Naive thymus-derived CD4-positive, alpha-beta T cell (primary cell): Measurements from ENCODE around the gene CELA3A. TPM values are rescaled to one million over a fixed set of nuclear protein-coding genes. Genes with fewer than 3 reads are reported as not detected.
"Not testable (repeated sequence)": the region's sequence is repeated elsewhere in the genome, so short reads cannot be mapped to it uniquely, and the experiment has no call there.

ENCODE experiments used
- ATAC-seq: fragments of 150-1000 bp; cut with Tn5 transposase; 2 replicates; pipeline ENCODE4 v1.10.0; 2021; ENCODE audit warnings: mild to moderate bottlenecking, moderate library complexity
- CTCF ChIA-PET: fragments of 350-600 bp; sonication (Branson Sonifier 250); formaldehyde crosslinking; loops from one replicate; lab custom pipeline; 2021; ENCODE audit warnings: antibody characterized with exemption; lab: Charles Lee
- POLR2A ChIA-PET: fragments of 350-600 bp; sonication (Branson Sonifier 250); formaldehyde crosslinking; loops from one replicate; lab custom pipeline; 2021; ENCODE audit warnings: antibody characterized with exemption, inconsistent platforms; lab: Charles Lee
- DNase-seq, 9 donors: peaks; one replicate each; pipeline versions ENCODE4 v3.0.0 to v3.0.0-alpha.2; 2020 to 2022; ENCODE audit warnings: mixed read lengths in 1 of 9
- H3K27ac ChIP-seq: one replicate; pipeline ENCODE4 v1.7.0; 2013; ENCODE audit warnings: mild to moderate bottlenecking, low read depth, low read length, moderate library complexity
- H3K27me3 ChIP-seq, 2 donors: one replicate each; pipeline ENCODE4 v1.7.0; 2013; ENCODE audit warnings: low read length in 2 of 2, mild to moderate bottlenecking in 2 of 2, moderate library complexity in 2 of 2; ENCODE audit not compliant: control insufficient read depth in 2 of 2, insufficient read depth in 2 of 2
- H3K36me3 ChIP-seq, 3 experiments: 1 replicate in 2 of 3; 2 replicates in 1 of 3; pipeline ENCODE4 v1.7.0; 2013; ENCODE audit warnings: low read length in 3 of 3, mild to moderate bottlenecking in 3 of 3, moderate library complexity in 1 of 3; ENCODE audit not compliant: insufficient read depth in 3 of 3, control insufficient read depth in 2 of 3
- H3K4me1 ChIP-seq, 2 donors: one replicate each; pipeline ENCODE4 v1.7.0; 2013; ENCODE audit warnings: low read length in 2 of 2, mild to moderate bottlenecking in 2 of 2, moderate library complexity in 1 of 2; ENCODE audit not compliant: control insufficient read depth in 2 of 2, insufficient read depth in 2 of 2
- H3K4me3 ChIP-seq: 2 replicates; pipeline ENCODE4 v1.7.0; 2013; ENCODE audit warnings: mild to moderate bottlenecking, low read length
- H3K9me3 ChIP-seq, 3 experiments: 1 replicate in 2 of 3; 2 replicates in 1 of 3; pipeline ENCODE4 v1.7.0; 2013; ENCODE audit warnings: low read length in 3 of 3; ENCODE audit not compliant: control insufficient read depth in 2 of 3
- H3K27ac Mint-ChIP-seq, 9 donors: one replicate each; pipeline ENCODE4 v1.8.0; 2020 to 2022; ENCODE audit warnings: mixed read lengths in 9 of 9, mild to moderate bottlenecking in 8 of 9, moderate library complexity in 5 of 9, inconsistent platforms in 2 of 9
- H3K27me3 Mint-ChIP-seq, 5 donors: one replicate each; pipeline ENCODE4 v1.8.0; 2021 to 2022; ENCODE audit warnings: mixed read lengths in 5 of 5, mild to moderate bottlenecking in 1 of 5
- H3K36me3 Mint-ChIP-seq, 5 donors: one replicate each; pipeline ENCODE4 v1.8.0; 2020 to 2022; ENCODE audit warnings: mixed read lengths in 5 of 5, mild to moderate bottlenecking in 3 of 5, inconsistent platforms in 1 of 5
- H3K4me1 Mint-ChIP-seq, 7 donors: one replicate each; pipeline ENCODE4 v1.8.0; 2020 to 2022; ENCODE audit warnings: mixed read lengths in 7 of 7, mild to moderate bottlenecking in 3 of 7, inconsistent platforms in 1 of 7
- H3K4me3 Mint-ChIP-seq, 10 donors: one replicate each; pipeline ENCODE4 v1.8.0; 2020 to 2022; ENCODE audit warnings: mild to moderate bottlenecking in 10 of 10, mixed read lengths in 10 of 10, moderate library complexity in 6 of 10, inconsistent platforms in 2 of 10
- H3K9me3 Mint-ChIP-seq, 11 donors: one replicate each; pipeline ENCODE4 v1.8.0; 2020 to 2022; ENCODE audit warnings: mixed read lengths in 11 of 11, mild to moderate bottlenecking in 4 of 11, inconsistent platforms in 1 of 11, moderate library complexity in 1 of 11
- intact Hi-C, 2 donors: fragments of 100-400 bp; cut with micrococcal nuclease; formaldehyde crosslinking; loops; one replicate each; pipeline ENCODE4 v1.15.1; 2023
- polyA plus RNA-seq, 2 donors: library from polyadenylated mRNA; unstranded; fragments of 300-500 nt; fragmentation: Illumina TruSeq; gene quantifications; one replicate each; pipeline ENCODE4 v1.2.3, GENCODE V29; 2021
- total RNA-seq, 6 experiments: library from RNA in 5 of 6; stranded (reverse) in 5 of 6; gene quantifications; 1 replicate in 5 of 6; 2 replicates in 1 of 6; pipeline ENCODE4 v1.2.3 and lab custom pipeline; 2021 to 2026

The CELA3A gene
- total and polyA plus RNA-seq, 7 experiments from 2014 or later = not detected

- H3K4me3 Mint-ChIP-seq, DNase-seq, H3K4me1 ChIP-seq, H3K4me1 Mint-ChIP-seq, H3K36me3 Mint-ChIP-seq, intact Hi-C loops, H3K27ac ChIP-seq, POLR2A ChIA-PET, H3K36me3 ChIP-seq, H3K27me3 ChIP-seq, H3K9me3 ChIP-seq, CTCF ChIA-PET, H3K4me3 ChIP-seq, H3K9me3 Mint-ChIP-seq, H3K27me3 Mint-ChIP-seq, ATAC-seq, H3K27ac Mint-ChIP-seq: not testable (repeated sequence)
Observed at GRCh38 chr1:21992186-21992585, 9.3 kb upstream of the CELA3A start.

- H3K4me1 ChIP-seq, DNase-seq, CTCF ChIA-PET, H3K4me3 Mint-ChIP-seq, H3K27ac Mint-ChIP-seq, ATAC-seq, H3K4me3 ChIP-seq, H3K36me3 Mint-ChIP-seq, H3K9me3 ChIP-seq, H3K27me3 ChIP-seq, POLR2A ChIA-PET, H3K9me3 Mint-ChIP-seq, H3K27ac ChIP-seq, H3K36me3 ChIP-seq, H3K27me3 Mint-ChIP-seq, intact Hi-C loops, H3K4me1 Mint-ChIP-seq: not testable (repeated sequence)
Observed at GRCh38 chr1:21994716-21995115, 6.7 kb upstream of the CELA3A start.

- DNase-seq, H3K27ac Mint-ChIP-seq, H3K4me1 ChIP-seq, H3K27ac ChIP-seq, H3K27me3 Mint-ChIP-seq, CTCF ChIA-PET, POLR2A ChIA-PET, H3K36me3 ChIP-seq, H3K9me3 Mint-ChIP-seq, H3K36me3 Mint-ChIP-seq, intact Hi-C loops, ATAC-seq, H3K9me3 ChIP-seq, H3K27me3 ChIP-seq, H3K4me3 ChIP-seq, H3K4me3 Mint-ChIP-seq, H3K4me1 Mint-ChIP-seq: not testable (repeated sequence)
Observed at GRCh38 chr1:21996663-21996970, 4.8 kb upstream of the CELA3A start.

- H3K27me3 Mint-ChIP-seq, H3K4me1 ChIP-seq, H3K9me3 Mint-ChIP-seq, H3K36me3 ChIP-seq, H3K36me3 Mint-ChIP-seq, H3K27ac ChIP-seq, H3K4me3 ChIP-seq, POLR2A ChIA-PET, CTCF ChIA-PET, H3K4me3 Mint-ChIP-seq, H3K27ac Mint-ChIP-seq, H3K27me3 ChIP-seq, ATAC-seq, H3K4me1 Mint-ChIP-seq, DNase-seq, intact Hi-C loops, H3K9me3 ChIP-seq: not testable (repeated sequence)
Observed at GRCh38 chr1:21997891-21998623, 3.4 kb upstream of the CELA3A start.

GRCh38 chr1:21998624-21999294 lies 2.7 kb upstream of the CELA3A start:
- DNase-seq, CTCF ChIA-PET, H3K36me3 ChIP-seq, H3K4me1 ChIP-seq, H3K27me3 Mint-ChIP-seq, H3K27ac ChIP-seq, H3K9me3 Mint-ChIP-seq, H3K4me3 ChIP-seq, POLR2A ChIA-PET, H3K27ac Mint-ChIP-seq, ATAC-seq, H3K4me1 Mint-ChIP-seq, H3K4me3 Mint-ChIP-seq, H3K36me3 Mint-ChIP-seq, intact Hi-C loops, H3K9me3 ChIP-seq, H3K27me3 ChIP-seq: not testable (repeated sequence)

GRCh38 chr1:21999645-22000044 lies 1.8 kb upstream of the CELA3A start:
- H3K27ac ChIP-seq, H3K4me3 Mint-ChIP-seq, H3K27me3 Mint-ChIP-seq, DNase-seq, H3K9me3 ChIP-seq, POLR2A ChIA-PET, CTCF ChIA-PET, H3K27me3 ChIP-seq, H3K36me3 Mint-ChIP-seq, H3K27ac Mint-ChIP-seq, intact Hi-C loops, H3K4me1 ChIP-seq, H3K4me1 Mint-ChIP-seq, H3K9me3 Mint-ChIP-seq, H3K36me3 ChIP-seq, H3K4me3 ChIP-seq, ATAC-seq: not testable (repeated sequence)

- H3K4me1 ChIP-seq, H3K27ac Mint-ChIP-seq, H3K4me3 Mint-ChIP-seq, H3K9me3 ChIP-seq, H3K36me3 ChIP-seq, CTCF ChIA-PET, H3K4me1 Mint-ChIP-seq, ATAC-seq, H3K9me3 Mint-ChIP-seq, DNase-seq, POLR2A ChIA-PET, H3K27ac ChIP-seq, H3K27me3 ChIP-seq, H3K36me3 Mint-ChIP-seq, H3K27me3 Mint-ChIP-seq, H3K4me3 ChIP-seq, intact Hi-C loops: not testable (repeated sequence)
Observed at GRCh38 chr1:22002461-22002860, 1.0 kb downstream of the CELA3A start.
